Common myeloid progenitor, CD34-positive (primary cell): ENCODE data around the gene RNF19B.
"Not testable (repeated sequence)": the region's sequence is repeated elsewhere in the genome, so short reads cannot be mapped to it uniquely, and the experiment has no call there.

ENCODE experiments used
- CTCF ChIA-PET: fragments of 350-600 bp; sonication (Branson Sonifier 250); formaldehyde crosslinking; loops from one replicate; lab custom pipeline; 2021; ENCODE audit warnings: antibody characterized with exemption; lab: Charles Lee
- POLR2A ChIA-PET: fragments of 350-600 bp; sonication (Branson Sonifier 250); formaldehyde crosslinking; loops from one replicate; lab custom pipeline; 2021; ENCODE audit warnings: antibody characterized with exemption; lab: Charles Lee
- DNase-seq, 3 donors: peaks; one replicate each; pipeline versions ENCODE4 v3.0.0 to v3.0.0-alpha.2; 2013
- H3K27ac ChIP-seq, 2 experiments: 1 replicate in 1 of 2; 2 replicates in 1 of 2; pipeline ENCODE4 v1.7.0; 2013; ENCODE audit warnings: inconsistent platforms in 2 of 2, low read length in 2 of 2, mild to moderate bottlenecking in 2 of 2, low read depth in 1 of 2, moderate library complexity in 1 of 2; ENCODE audit not compliant: severe bottlenecking in 2 of 2, insufficient read depth in 1 of 2, poor library complexity in 1 of 2
- H3K27me3 ChIP-seq, 5 experiments: replicated peaks in 2 of 5; 1 replicate in 3 of 5; 2 replicates in 2 of 5; pipeline versions ENCODE4 v1.6.1 to v1.7.0; 2013; ENCODE audit warnings: low read length in 4 of 5, mild to moderate bottlenecking in 2 of 5, moderate library complexity in 2 of 5, inconsistent platforms in 1 of 5; ENCODE audit not compliant: insufficient read depth in 5 of 5, control insufficient read depth in 4 of 5
- H3K36me3 ChIP-seq, 4 experiments: 1 replicate in 2 of 4; 2 replicates in 2 of 4; pipeline versions ENCODE4 v1.6.1 to v1.7.0; 2013; ENCODE audit warnings: low read length in 3 of 4, control low read depth in 1 of 4, mild to moderate bottlenecking in 1 of 4; ENCODE audit not compliant: control insufficient read depth in 4 of 4, insufficient read depth in 4 of 4
- H3K4me1 ChIP-seq, 4 experiments: 1 replicate in 3 of 4; 2 replicates in 1 of 4; pipeline versions ENCODE4 v1.6.1 to v1.7.1; 2013; ENCODE audit warnings: low read length in 3 of 4, mild to moderate bottlenecking in 3 of 4, control low read depth in 1 of 4, inconsistent platforms in 1 of 4, moderate library complexity in 1 of 4; ENCODE audit not compliant: control insufficient read depth in 4 of 4, insufficient read depth in 4 of 4; ENCODE audit errors: control extremely low read depth in 1 of 4
- H3K4me3 ChIP-seq, 7 experiments: 1 replicate in 4 of 7; 2 replicates in 3 of 7; pipeline versions ENCODE4 v1.5.1 to v1.7.0; 2013; ENCODE audit warnings: mild to moderate bottlenecking in 7 of 7, low read length in 6 of 7, moderate library complexity in 6 of 7, inconsistent platforms in 2 of 7, low read depth in 2 of 7, control low read depth in 1 of 7; ENCODE audit not compliant: insufficient read depth in 4 of 7, control insufficient read depth in 1 of 7; ENCODE audit errors: extremely low read depth in 1 of 7
- H3K9me3 ChIP-seq, 5 experiments: 1 replicate in 4 of 5; 2 replicates in 1 of 5; pipeline versions ENCODE4 v1.6.1 to v1.7.1; 2013; ENCODE audit warnings: low read length in 4 of 5, mild to moderate bottlenecking in 2 of 5, inconsistent platforms in 1 of 5, low read depth in 1 of 5, moderate library complexity in 1 of 5; ENCODE audit not compliant: control insufficient read depth in 4 of 5, insufficient read depth in 2 of 5; ENCODE audit errors: control extremely low read depth in 1 of 5
- WGBS: methylation state at CpG from one replicate; pipeline ENCODE4 v1.1.5; 2013; ENCODE audit not compliant: insufficient coverage; 5-methylcytosine and 5-hydroxymethylcytosine counted together

Gene RNF19B

DNA sequence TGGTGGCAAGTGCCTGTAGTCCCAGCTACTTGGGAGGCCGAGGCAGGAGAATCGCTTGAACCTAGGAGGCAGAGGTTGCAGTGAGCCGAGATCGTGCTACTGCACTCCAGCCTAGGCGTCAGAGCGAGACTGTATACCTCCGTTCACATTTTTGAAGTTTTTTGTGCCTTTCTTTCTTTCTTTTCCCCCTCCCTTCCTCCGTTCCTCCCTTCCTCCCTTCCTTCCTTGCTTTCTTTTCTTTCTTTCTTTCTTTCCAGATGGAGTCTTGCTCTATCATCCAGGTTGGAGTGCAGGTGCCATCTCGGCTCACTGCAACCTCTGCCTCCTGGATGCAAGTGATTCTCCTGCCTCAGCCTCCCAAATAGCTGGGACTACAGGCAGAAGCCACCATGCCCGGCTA is 59.0 kb downstream of the RNF19B start:
- CTCF ChIA-PET = interaction anchor here (1.1 to 2.4 kb wide), 3 partner anchors 13 to 16 kb away, joined by 3 to 8 read pairs (median 4); no protein-coding TSS in a partner anchor
- H3K4me3 ChIP-seq, H3K36me3 ChIP-seq, H3K9me3 ChIP-seq, H3K4me1 ChIP-seq, H3K27ac ChIP-seq, POLR2A ChIA-PET, DNase-seq: not testable (repeated sequence)
- WGBS = 83% methylated on average over 10 of the region's 10 CpGs
- peaks cover 8 to 62% (median 25%) of the 10 kb centered on the region in 5 experiments for H3K27me3 ChIP-seq

DNA sequence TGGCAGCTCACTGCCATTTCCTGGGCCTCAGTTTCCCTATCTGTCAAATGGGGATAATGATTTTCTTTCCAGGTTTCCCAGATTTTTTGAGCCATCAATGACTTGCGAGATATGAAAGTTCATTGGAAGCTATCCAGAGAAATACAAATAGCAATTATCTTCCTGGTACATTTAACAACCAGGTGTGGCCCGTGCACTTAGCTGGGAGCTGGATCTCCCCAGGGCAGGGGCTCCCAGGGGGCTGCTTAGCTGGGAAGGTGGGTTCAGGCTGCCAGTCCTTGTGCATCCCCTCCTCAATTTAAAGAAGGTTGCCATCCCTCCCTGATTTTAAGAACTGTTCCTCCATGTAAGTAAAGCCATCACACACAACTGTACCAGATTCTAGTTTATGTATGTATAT is 59.8 kb downstream of the RNF19B start:
- DNase-seq = no peak
- WGBS = 100% methylated on average over 1 of the region's 2 CpGs
- H3K27me3 ChIP-seq = peaks cover 7 to 69% (median 29%) of the 10 kb centered on the region in 5 experiments
- peaks cover 0 to 3% (median 0%) of the 10 kb centered on the region in 5 experiments for H3K9me3 ChIP-seq
- CTCF ChIA-PET = interaction anchor here (0.8 to 2.4 kb wide), 4 partner anchors 11 to 18 kb away, joined by 3 to 8 read pairs (median 4); partner anchors contain the start of gene HPCA
- H3K4me3 ChIP-seq = no peak overlapping the region
- peaks cover 0 to 10% (median 8%) of the 10 kb centered on the region in 4 experiments for H3K4me1 ChIP-seq
- no peaks in the 10 kb centered on the region for H3K36me3 ChIP-seq
- H3K27ac ChIP-seq = no peak overlapping the region
- POLR2A ChIA-PET = no interaction called here

GRCh38 chr1:32903991-32904785 is 60.4 kb downstream of the RNF19B start:
- Histone ChIP-seq H3K27me3 (peaks cover 7 to 69% (median 33%) of the 10 kb centered on the region in 5 experiments), H3K4me1 (peaks cover 0 to 10% (median 8%) of the 10 kb centered on the region in 4 experiments), H3K27ac (no peak overlapping the region), H3K9me3 (peaks cover 0 to 3% (median 0%) of the 10 kb centered on the region in 5 experiments), H3K36me3 (no peaks in the 10 kb centered on the region), H3K4me3 (no peak overlapping the region)
- WGBS = 79% methylated on average over 2 of the region's 3 CpGs
- CTCF ChIA-PET = interaction anchor here (0.8 to 2.4 kb wide), 4 partner anchors 11 to 18 kb away, joined by 3 to 8 read pairs (median 4); partner anchors contain the start of gene HPCA
- DNase-seq = peak in 2 of 3 donors; percentile 31 to 37
- POLR2A ChIA-PET = no interaction called here

DNA sequence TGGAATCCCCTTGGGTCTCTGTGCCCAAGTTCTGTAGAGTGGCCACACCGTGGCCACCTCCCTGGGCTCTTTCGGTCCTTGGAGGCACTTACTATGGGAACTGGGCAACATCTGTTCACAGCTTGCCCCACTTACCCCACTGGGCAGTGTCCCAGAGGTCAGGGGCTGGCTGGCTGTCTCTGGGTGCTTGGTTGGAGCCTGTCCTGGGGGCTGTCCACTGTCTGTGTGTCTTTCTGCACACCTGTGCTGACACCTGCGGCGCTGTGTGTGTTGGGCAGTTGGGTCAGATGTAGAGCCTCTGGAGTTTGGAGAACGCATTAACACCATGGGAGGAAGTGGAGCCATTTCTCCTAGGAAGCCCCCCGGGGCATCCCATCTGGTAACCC is 62.1 kb downstream of the RNF19B start:
- peaks cover 0 to 10% (median 8%) of the 10 kb centered on the region in 4 experiments for H3K4me1 ChIP-seq
- 70% methylated on average over 5 of the region's 6 CpGs for WGBS
- no peak overlapping the region for H3K27ac ChIP-seq
- ChIA-PET CTCF (no interaction called here), POLR2A (no interaction called here)
- H3K27me3 ChIP-seq = peaks cover 7 to 71% (median 33%) of the 10 kb centered on the region in 5 experiments
- H3K36me3 ChIP-seq = no peaks in the 10 kb centered on the region
- H3K9me3 ChIP-seq = no peaks in the 10 kb centered on the region
- DNase-seq = no peak
- H3K4me3 ChIP-seq = no peak overlapping the region

GRCh38 chr1:32901823-32902534 is 62.6 kb downstream of the RNF19B start:
- Histone ChIP-seq H3K9me3 (no peaks in the 10 kb centered on the region), H3K27me3 (peaks cover 7 to 69% (median 32%) of the 10 kb centered on the region in 5 experiments), H3K27ac (no peak overlapping the region), H3K4me3 (peak overlapping the region in 5 of 7 experiments; percentile 26 to 64 (median 47)), H3K4me1 (peaks cover 0 to 10% (median 8%) of the 10 kb centered on the region in 4 experiments), H3K36me3 (no peaks in the 10 kb centered on the region)
- ChIA-PET POLR2A (no interaction called here), CTCF (no interaction called here)
- 39% methylated on average over 15 of the region's 24 CpGs for WGBS
- DNase-seq = no peak

DNA sequence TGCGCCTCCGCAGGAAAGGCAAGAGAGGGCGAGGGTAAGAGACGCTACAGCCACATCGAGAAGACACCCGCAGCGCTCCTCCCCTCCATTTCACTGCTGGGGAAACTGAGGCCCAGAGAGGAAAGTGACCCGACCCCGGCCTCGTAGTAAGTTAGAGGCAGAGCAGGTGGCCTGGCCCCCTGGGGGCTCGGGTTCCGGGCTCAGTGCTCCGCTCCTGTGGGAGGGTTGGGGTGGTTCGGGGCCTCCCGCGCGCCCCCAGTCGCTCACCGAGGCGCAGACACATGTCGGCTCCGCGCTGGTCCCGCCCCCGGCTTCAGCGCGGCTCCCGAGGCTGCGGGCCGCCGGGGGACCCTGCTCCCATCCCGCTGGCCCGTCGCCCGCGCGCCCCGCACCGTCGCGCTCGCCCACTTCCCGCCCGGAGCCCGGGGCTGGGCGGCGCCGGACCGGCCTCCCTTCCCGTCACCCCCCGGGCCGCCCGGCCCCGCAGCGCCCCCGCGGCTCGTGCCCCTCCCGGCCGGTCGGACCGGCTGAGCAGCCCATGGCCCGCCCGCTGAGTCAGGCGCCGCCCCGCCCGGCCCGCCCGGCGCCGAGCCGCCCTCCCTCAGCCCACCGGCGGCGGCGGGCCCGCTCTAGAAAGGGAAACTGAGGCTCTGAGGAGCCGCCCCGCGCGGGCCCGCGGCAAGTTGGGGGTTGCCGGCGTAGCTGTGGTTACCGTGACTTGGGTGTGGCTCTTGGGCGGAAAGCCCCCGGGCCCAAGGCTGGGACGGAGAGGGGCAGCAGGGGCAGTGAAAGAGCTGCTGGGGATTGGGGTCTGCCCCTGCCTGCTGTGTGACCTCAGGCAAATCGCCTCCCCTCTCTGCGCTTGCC is 63.4 kb downstream of the RNF19B start, which contains the start of gene TMEM54:
Gene TMEM54 (minus strand): TSS at position 434 of the 867 bp plus-strand sequence. CDS start 151 bp downstream, at position 283.
- Histone ChIP-seq H3K27ac (no peak within 1 kb of the TSS), H3K4me1 (peaks cover 0 to 10% (median 9%) of the 10 kb centered on the region in 4 experiments), H3K27me3 (peaks cover 7 to 70% (median 32%) of the 10 kb centered on the region in 5 experiments), H3K36me3 (no peaks in the 10 kb centered on the region), H3K4me3 (peak within 1 kb of the TSS; percentile 0 to 64 (median 50)), H3K9me3 (no peaks in the 10 kb centered on the region)
- POLR2A ChIA-PET = no interaction called here
- DNase-seq = peak in 1 of 3 donors; percentile 36
- CTCF ChIA-PET = interaction anchor here (1.9 kb wide), 1 partner anchor 11 kb away, joined by 9 read pairs; no protein-coding TSS in a partner anchor
- WGBS = 2% methylated on average over 48 of the region's 92 CpGs
